ENCODE results near the gene PCDH1. TPM values are rescaled to one million over a fixed set of nuclear protein-coding genes. Genes with fewer than 3 reads are reported as not detected.

Gene PCDH1
- total and polyA plus RNA-seq, 2 of the 8 experiments (the other 6 are each of a cell fraction or from before 2014, with no cell fraction given): 101 to 102 TPM

- H3K79me1 ChIP-seq (ENCODE audit: low read depth, low read length): peaks cover 41% of the 10 kb centered on the region
- H2AFZ ChIP-seq (ENCODE audit: low read length): no peak overlapping the region
- H3K23me2 ChIP-seq (ENCODE audit: low read depth, low read length): no peaks in the 10 kb centered on the region
- no peak overlapping the region for H4K5ac ChIP-seq (ENCODE audit: insufficient read length, low read depth, low read length)
- no peak overlapping the region for H3K18ac ChIP-seq (ENCODE audit: extremely low read depth, low read length)
- 95% methylated on average over 14 of the region's 14 CpGs; no CpG with 5 or more reads in 1 of the 2 experiments for WGBS, 2 experiments (ENCODE audit: extremely low coverage in 1 of 2, insufficient coverage in 1 of 2, insufficient read length in 1 of 2, insufficient replicate concordance in 2 of 2, low coverage in 1 of 2, low lambda C conversion rate in 2 of 2, missing lambda C conversion rate in 1 of 2)
- peaks cover 6 to 83% of the 10 kb centered on the region in 2 experiments for H3K79me2 ChIP-seq (ENCODE audit: control insufficient read depth in 1 of 2, insufficient read depth in 2 of 2, low read length in 2 of 2)
- H3K23ac ChIP-seq (ENCODE audit: insufficient read length): no peak overlapping the region
- no peak overlapping the region for H3K4me2 ChIP-seq (ENCODE audit: insufficient read depth in 1 of 2, low read depth in 2 of 2, low read length in 2 of 2)
- FAIRE-seq (no peak), DNase-seq (ENCODE audit: low read depth in 1 of 2, low spot score in 2 of 2) (no peak)
- ChIA-PET CTCF (ENCODE audit: partially characterized antibody) (interaction anchor here (0.9 to 3.5 kb wide), 11 partner anchors 9 to 177 kb away, joined by 3 to 11 read pairs (median 4); partner anchors contain the start of gene PCDH1), POLR2A (ENCODE audit: partially characterized antibody) (interaction anchor here (0.6 to 13.5 kb wide), 8 partner anchors 9 to 153 kb away, joined by 3 to 210 read pairs (median 4); partner anchors contain the start of gene PCDH1)
- H2AK5ac ChIP-seq (ENCODE audit: low read depth, low read length): no peak overlapping the region
- H4K8ac ChIP-seq (ENCODE audit: extremely low read depth, insufficient read depth, low read length): peak overlapping the region; percentile 17; the same call in 1 of the 2 replicates
- H3K9ac ChIP-seq (replicated peaks in 1 of 4; ENCODE audit: extremely low read depth in 1 of 4, low read depth in 3 of 4, low read length in 3 of 4): no peak overlapping the region
- H2BK5ac ChIP-seq (ENCODE audit: low read depth, low read length): peak overlapping the region; percentile 41; the same call in 1 of the 2 replicates
- H2BK120ac ChIP-seq (replicated peaks; ENCODE audit: low read depth, low read length): no peak overlapping the region
- no peak overlapping the region for H2BK20ac ChIP-seq (ENCODE audit: low read length)
- H3K27ac ChIP-seq (ENCODE audit: low read depth, low read length): 0 out of 2 replicates have a peak overlapping the region, but pooled peaks have one; percentile 1
- H3K9me3 ChIP-seq (ENCODE audit: insufficient read depth in 2 of 2, low read depth in 1 of 2, low read length in 1 of 2): no peaks in the 10 kb centered on the region; a peak in 1 of 4 replicates
- peak overlapping the region; percentile 39 for H3K4ac ChIP-seq (replicated peaks; ENCODE audit: insufficient read length, low read depth, low read length)
- peaks cover 21 to 41% of the 10 kb centered on the region in 2 experiments for H4K20me1 ChIP-seq (replicated peaks in 1 of 2; ENCODE audit: control insufficient read depth in 1 of 2, insufficient read depth in 2 of 2, low read length in 2 of 2)
- H2BK15ac ChIP-seq (ENCODE audit: low read length): 0 out of 2 replicates have a peak overlapping the region, but pooled peaks have one; percentile 18
- H3K56ac ChIP-seq (replicated peaks; ENCODE audit: insufficient read length, low read depth, low read length): no peak overlapping the region
- no peak overlapping the region for H2BK12ac ChIP-seq (ENCODE audit: low read depth, low read length)
- no peak overlapping the region for H4K91ac ChIP-seq (replicated peaks; ENCODE audit: insufficient read length, low read length)
- H3K27me3 ChIP-seq (replicated peaks in 1 of 4; ENCODE audit: control insufficient read depth in 3 of 4, extremely low read depth in 1 of 4, insufficient read depth in 3 of 4, low read length in 3 of 4): no peaks in the 10 kb centered on the region
- H3K36me3 ChIP-seq (ENCODE audit: control insufficient read depth in 2 of 4, insufficient read depth in 4 of 4, low read length in 3 of 4): peaks cover 35 to 65% (median 54%) of the 10 kb centered on the region in 4 experiments
- H3K14ac ChIP-seq (ENCODE audit: insufficient read length): no peak overlapping the region
- no peak overlapping the region for H3K4me3 ChIP-seq (ENCODE audit: extremely low read depth in 1 of 4, insufficient read depth in 2 of 4, low read depth in 3 of 4, low read length in 4 of 4)
- peaks cover 26 to 35% (median 31%) of the 10 kb centered on the region in 4 experiments for H3K4me1 ChIP-seq (replicated peaks in 1 of 4; ENCODE audit: control insufficient read depth in 3 of 4, insufficient read depth in 4 of 4, low read length in 3 of 4)
- TF ChIP-seq CREB1 (IDR thresholded peaks at IDR 0.05): no peak
- TF ChIP-seq TEAD4 (IDR thresholded peaks at IDR 0.05; ENCODE audit: low read depth, low read length): no peak
- TF ChIP-seq SP1 (IDR thresholded peaks at IDR 0.05; ENCODE audit: low read depth, low read length): no peak
- no peak for TF ChIP-seq FOSL1 (IDR thresholded peaks at IDR 0.05; ENCODE audit: insufficient read depth, low read depth, low read length)
- TF ChIP-seq TAF7 (optimal IDR thresholded peaks at IDR 0.05; ENCODE audit: borderline replicate concordance, low read depth, low read length): no peak
- no peak for TF ChIP-seq SP2 (IDR thresholded peaks at IDR 0.05; ENCODE audit: low read length)
- no peak for TF ChIP-seq JUN (IDR thresholded peaks at IDR 0.05; ENCODE audit: low read depth, low read length)
- no peak for TF ChIP-seq KDM4A (IDR thresholded peaks at IDR 0.05; ENCODE audit: low read depth, low read length, severe bottlenecking)
- TF ChIP-seq SAP30 (IDR thresholded peaks at IDR 0.05; ENCODE audit: insufficient read depth, insufficient replicate concordance, low read length): no peak
- TF ChIP-seq PHF8 (conservative IDR thresholded peaks at IDR 0.05; ENCODE audit: low read depth, low read length): no peak
- TF ChIP-seq, protein P1, sequence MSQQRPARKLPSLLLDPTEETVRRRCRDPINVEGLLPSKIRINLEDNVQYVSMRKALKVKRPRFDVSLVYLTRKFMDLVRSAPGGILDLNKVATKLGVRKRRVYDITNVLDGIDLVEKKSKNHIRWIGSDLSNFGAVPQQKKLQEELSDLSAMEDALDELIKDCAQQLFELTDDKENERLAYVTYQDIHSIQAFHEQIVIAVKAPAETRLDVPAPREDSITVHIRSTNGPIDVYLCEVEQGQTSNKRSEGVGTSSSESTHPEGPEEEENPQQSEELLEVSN (IDR thresholded peaks at IDR 0.05): no peak
- TF ChIP-seq JUND (IDR thresholded peaks at IDR 0.05; ENCODE audit: low read length): no peak
Observed at GRCh38 chr5:141869040-141869439, 9.2 kb downstream of the PCDH1 start.

Data from H1 (cell line).